Activated CD8-positive, alpha-beta memory T cell treated with anti-CD3 and anti-CD28 coated beads for 1 hour (primary cell): ENCODE measurements around the gene C11orf97.

Source experiments
- DNase-seq, 2 donors: peaks; one replicate each; pipeline ENCODE4 v3.0.0-alpha.2; 2020; ENCODE audit warnings: low read depth in 1 of 2; ENCODE audit errors: extremely low read depth in 1 of 2

C11orf97 gene

DNA sequence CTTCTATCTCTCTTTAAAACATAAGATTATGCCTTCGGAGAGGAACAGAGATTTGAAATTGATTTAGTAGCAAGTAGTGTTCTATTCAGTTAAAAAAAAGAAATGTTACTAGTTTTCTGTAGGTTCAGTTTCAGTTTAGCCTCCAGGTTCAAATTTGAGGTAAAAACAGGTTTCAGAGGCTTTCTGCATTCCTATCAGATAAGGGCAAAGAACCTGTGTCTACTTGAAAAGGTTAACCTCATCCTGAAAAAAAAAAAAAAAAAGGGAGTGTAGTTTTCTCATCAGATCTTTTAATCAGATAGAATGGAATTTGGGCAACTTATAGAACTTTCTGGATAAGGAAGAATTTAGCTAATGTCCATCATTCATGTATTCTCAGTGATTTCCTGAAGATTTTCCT, 12.1 kb downstream of the C11orf97 start:
- no peak for DNase-seq

DNA sequence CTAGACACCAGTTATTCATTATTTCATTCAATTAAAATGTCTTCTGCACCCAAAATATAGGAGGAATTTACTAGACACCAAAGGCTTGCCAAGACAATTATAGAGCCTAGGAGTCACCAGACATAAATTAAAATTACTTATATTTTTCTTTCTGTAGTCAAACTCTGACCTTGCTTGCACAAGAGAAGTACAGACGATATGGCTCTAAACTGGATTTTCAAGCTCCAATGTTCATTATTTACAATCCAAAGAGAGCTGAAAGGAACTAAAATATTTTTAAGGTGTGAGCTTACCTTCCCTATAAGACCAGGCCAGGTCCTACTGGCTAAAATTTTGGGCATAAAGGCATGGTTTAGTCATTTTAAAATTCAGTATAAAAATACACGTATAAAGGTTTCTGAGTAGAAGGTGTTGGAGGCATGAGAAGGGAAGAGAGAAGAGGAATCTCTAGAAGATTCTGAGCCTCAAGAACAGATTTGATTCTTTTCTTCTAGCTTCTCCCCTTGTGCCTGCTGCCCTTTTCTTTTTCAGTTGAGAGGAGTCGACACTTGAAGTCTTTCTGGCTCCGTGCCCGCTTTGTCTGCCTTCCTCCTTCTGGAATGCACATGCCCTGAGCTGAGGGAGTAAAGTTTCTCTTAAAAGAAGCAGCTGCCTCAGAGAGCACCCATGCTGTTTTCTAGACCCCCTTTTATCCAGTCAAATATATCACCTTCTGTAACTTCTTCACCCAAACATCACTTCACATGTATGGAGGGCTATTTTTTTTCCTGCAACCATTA, 13.5 kb downstream of the C11orf97 start:
- DNase-seq, result no peak

DNA sequence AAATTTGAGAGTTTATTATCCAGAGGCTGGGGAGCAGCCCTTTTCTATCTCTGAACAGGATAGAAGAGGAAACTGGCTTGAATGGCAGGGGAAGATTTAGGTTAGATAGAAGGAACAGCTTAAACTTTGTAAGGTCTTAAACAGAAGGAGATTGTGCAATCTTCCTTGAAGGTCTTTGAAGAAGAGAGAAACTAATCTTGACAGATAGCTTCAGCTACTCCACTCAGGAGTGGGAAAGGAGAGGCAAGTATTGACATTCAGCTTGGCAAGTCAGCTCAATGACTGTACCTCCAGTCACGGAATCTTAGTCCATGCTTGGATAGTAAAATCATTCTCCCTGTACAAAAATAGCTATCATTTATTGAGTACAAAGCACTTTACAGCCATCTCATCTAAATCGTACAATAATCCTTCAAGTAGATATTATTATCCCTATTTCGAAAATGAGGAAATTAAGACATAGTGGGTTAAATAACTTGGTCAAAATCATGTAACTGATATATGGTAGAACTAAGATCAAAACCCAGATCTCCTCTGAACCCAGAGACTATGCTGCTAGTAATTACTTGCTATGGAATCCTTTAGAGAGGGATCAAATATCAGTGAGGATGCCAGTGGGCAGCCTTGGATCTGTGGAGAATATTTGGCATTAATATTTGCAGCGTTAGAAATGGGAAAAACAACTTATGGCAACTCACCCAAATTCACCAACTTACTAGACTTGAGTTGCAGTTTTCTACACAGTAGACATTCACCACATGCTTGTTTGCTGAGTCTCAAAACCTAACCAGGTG, 14.6 kb downstream of the C11orf97 start:
- no peak for DNase-seq

DNA sequence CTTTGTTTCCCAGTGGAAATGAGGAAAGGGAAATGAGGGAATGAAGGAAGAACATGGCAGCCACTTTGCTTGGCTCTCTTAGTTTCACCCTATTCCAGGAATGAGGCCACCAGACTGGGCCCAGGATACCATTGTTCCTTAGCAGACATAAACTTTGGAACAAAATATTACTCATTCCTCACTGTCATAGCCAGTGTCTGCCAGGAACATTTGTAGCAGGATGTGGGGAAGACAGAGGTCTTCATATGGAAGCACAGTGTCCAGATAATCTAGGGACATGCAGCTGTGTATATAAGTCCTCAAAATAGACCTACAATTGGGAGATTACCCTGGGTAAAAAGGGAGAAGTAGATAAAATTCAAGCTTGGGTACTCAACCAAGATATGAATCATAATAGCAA, 16.3 kb downstream of the C11orf97 start:
- no peak for DNase-seq

DNA sequence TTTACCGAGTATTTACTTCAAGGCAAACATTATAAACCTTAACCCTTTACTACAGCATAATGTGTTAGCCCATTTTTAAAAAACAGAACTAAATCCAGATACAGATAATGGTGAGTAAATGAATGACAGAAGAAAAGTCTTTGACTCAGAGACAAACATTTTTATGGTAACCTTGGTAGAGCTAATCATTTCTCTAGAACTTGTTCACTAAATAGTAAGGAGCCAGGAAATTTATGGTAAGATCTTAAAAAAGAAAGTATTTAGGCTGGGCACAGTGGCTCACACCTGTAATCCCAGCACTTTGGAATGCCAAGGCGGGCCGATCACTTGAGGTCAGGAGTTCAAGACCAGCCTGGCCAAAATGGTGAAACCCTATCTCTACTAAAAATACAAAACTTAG, 19.9 kb downstream of the C11orf97 start:
- DNase-seq, result no peak

DNA sequence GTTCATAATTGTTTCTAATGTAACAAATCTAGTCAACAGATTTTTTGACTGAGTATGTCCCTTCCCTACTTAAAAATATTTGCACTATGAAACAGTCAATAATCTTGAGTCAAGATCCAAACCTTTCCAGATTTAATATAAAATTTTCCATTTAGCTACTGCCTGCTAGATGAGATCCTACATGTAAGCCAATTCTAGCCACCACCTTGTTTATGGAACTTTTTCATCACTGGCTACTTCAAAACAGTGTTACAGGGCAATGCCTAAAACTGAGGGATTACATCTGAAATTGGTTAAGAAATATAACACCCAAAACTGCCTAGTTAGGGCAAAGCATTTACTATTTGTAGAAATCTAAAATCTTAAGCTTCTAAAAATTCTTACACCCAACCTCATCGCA, 20.9 kb downstream of the C11orf97 start:
- no peak for DNase-seq

DNA sequence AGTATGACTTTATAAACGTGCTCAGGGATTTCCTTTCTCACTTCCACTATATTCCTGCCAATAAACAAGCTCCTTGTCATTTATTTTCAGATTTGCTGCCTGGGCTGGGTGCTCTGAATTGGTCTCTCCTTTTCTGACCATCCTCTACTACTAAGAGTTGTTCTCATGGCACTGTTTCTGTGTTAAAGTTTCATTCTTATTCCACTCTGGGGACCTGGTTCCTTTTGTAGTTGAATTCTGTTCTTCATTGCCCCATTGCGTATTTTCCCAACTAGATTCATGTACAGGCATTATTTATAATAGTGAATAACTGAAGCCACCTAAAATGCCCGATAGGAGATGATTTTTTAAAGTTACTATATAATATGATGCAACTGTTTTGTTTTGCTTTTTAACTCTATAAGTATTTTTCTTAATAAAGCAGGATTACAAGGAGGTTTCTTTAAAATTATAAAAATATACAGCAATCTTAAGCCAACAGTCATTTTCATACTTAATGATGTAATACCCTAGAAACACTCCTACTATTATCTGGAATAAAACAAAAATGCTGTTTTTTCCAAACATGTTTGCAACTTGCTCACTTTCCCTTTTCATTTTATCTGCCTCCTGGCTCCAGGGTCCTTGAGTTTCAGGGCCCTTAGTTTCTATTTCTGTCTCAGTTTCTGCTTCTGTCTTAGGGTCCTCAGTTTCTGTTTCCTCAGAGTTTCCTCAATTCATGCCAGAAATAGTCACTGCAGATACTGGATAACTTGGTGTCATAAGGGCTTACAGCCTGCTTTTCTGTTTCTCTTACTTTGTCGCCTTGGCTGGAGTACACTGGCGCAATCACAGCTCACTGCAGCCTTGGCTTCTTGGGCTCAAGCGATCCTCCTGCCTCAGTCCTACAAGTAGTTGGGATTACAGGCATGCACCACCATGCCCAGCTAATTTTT, 21.7 kb downstream of the C11orf97 start:
- DNase-seq, result no peak

DNA sequence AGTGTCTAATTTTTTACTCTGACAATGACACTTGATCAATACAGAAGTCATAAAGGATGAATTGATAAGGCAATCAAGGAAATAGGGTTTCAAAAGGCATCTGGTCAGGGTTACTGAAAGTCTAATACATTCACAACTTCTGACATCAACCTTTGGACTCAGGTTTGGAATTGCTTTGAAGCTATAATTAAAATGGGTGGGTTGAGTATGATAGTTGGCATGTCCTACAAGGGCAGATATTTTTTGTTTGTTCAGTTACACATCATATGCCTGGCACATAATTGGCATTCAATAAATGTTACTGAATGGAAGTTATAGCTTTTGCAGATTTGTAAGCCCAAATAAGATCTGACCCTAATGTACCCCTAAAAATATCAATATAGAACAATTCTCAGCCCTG, 24.1 kb downstream of the C11orf97 start:
- no peak for DNase-seq

DNA sequence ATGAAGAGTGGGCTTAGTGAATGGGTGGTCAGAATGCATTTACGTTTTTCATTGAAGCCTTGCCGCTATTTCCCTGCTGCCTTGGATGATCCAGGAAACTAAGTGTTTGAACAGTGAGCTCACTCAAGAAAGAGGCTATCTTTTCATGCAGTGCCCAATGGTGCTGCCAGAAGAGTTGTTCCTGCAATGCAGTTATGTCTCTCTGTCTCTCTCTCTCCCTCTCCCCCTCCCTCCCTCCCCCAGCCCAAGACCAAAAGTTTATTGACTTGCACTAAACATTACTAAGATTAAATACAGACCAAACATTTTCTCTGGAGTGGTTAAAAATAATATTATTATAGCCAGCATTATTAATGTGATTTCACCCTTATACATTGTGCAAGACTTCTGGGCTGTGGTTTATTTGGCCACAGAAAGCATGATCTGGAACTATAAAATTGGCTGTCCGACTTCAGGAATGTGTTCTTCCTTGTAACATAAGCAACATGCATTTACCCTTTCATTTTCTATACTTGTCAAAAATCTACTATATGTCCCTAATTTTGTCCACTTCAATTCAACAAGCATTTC, 24.9 kb downstream of the C11orf97 start:
- no peak for DNase-seq

DNA sequence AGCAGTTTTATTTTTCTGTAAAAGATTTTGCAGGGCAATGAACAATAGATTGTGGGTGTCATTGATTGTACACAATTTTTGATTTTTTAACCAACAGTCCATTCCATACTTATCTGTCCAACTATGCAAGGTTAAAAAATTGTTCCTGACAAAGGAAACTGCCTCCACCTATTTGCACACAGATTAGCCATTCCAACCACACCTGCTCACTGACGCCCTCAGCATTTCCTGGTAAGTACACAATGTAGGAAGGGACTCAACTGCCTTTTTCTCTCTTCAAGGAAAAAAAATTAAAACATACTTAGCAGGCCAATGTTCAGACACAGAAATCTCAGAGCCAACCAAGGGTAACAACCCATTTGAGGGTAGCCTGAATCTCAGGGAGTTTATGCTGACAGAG, 27.2 kb downstream of the C11orf97 start:
- no peak for DNase-seq

DNA sequence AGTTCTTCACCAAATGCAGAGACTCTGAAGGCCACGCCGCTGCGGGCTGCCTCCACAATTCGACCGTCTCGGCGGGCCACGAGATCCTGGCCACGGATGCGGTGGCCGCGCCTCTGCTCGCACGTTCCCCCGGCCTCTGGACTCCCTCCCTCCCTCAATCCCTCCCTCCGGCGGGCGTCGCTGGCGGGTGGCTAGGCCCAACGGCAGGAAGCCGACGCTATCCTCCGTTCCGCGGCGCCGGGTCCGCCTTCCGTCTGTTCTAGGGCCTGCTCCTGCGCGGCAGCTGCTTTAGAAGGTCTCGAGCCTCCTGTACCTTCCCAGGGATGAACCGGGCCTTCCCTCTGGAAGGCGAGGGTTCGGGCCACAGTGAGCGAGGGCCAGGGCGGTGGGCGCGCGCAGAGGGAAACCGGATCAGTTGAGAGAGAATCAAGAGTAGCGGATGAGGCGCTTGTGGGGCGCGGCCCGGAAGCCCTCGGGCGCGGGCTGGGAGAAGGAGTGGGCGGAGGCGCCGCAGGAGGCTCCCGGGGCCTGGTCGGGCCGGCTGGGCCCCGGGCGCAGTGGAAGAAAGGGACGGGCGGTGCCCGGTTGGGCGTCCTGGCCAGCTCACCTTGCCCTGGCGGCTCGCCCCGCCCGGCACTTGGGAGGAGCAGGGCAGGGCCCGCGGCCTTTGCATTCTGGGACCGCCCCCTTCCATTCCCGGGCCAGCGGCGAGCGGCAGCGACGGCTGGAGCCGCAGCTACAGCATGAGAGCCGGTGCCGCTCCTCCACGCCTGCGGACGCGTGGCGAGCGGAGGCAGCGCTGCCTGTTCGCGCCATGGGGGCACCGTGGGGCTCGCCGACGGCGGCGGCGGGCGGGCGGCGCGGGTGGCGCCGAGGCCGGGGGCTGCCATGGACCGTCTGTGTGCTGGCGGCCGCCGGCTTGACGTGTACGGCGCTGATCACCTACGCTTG, 31.7 kb downstream of the C11orf97 start, which contains the start of gene FUT4:
FUT4 (plus strand) TSS at position 227 of the 951 bp plus-strand sequence; CDS start at position 440, 213 bp downstream.
- DNase-seq, result peak; percentile 20 to 47

DNA sequence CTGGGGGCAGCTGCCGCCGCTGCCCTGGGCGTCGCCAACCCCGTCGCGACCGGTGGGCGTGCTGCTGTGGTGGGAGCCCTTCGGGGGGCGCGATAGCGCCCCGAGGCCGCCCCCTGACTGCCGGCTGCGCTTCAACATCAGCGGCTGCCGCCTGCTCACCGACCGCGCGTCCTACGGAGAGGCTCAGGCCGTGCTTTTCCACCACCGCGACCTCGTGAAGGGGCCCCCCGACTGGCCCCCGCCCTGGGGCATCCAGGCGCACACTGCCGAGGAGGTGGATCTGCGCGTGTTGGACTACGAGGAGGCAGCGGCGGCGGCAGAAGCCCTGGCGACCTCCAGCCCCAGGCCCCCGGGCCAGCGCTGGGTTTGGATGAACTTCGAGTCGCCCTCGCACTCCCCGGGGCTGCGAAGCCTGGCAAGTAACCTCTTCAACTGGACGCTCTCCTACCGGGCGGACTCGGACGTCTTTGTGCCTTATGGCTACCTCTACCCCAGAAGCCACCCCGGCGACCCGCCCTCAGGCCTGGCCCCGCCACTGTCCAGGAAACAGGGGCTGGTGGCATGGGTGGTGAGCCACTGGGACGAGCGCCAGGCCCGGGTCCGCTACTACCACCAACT, 32.5 kb downstream of the C11orf97 start:
- no peak for DNase-seq

DNA sequence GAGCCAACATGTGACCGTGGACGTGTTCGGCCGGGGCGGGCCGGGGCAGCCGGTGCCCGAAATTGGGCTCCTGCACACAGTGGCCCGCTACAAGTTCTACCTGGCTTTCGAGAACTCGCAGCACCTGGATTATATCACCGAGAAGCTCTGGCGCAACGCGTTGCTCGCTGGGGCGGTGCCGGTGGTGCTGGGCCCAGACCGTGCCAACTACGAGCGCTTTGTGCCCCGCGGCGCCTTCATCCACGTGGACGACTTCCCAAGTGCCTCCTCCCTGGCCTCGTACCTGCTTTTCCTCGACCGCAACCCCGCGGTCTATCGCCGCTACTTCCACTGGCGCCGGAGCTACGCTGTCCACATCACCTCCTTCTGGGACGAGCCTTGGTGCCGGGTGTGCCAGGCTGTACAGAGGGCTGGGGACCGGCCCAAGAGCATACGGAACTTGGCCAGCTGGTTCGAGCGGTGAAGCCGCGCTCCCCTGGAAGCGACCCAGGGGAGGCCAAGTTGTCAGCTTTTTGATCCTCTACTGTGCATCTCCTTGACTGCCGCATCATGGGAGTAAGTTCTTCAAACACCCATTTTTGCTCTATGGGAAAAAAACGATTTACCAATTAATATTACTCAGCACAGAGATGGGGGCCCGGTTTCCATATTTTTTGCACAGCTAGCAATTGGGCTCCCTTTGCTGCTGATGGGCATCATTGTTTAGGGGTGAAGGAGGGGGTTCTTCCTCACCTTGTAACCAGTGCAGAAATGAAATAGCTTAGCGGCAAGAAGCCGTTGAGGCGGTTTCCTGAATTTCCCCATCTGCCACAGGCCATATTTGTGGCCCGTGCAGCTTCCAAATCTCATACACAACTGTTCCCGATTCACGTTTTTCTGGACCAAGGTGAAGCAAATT, 33.3 kb downstream of the C11orf97 start:
- no peak for DNase-seq

DNA sequence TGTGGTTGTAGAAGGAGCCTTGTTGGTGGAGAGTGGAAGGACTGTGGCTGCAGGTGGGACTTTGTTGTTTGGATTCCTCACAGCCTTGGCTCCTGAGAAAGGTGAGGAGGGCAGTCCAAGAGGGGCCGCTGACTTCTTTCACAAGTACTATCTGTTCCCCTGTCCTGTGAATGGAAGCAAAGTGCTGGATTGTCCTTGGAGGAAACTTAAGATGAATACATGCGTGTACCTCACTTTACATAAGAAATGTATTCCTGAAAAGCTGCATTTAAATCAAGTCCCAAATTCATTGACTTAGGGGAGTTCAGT, 33.9 kb downstream of the C11orf97 start:
- no peak for DNase-seq

DNA sequence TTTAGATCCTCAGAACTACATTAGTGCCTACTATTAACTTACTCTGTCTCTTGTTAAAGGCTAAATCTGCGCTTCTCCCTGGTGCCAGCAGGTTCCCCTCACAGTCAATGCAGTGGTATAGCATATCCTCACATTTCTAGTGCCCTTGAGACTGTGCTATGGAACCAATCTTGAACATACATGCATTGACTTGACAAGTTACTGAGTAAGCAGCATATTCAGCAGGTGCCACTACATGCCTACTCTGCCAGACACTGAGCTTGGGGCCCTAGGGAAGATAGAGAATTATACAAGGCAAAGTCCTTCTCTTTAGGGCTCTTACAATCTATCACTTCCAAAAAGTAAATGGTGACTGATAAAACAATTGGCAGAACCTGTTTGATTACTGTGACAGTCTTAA, 34.6 kb downstream of the C11orf97 start:
- no peak for DNase-seq

DNA sequence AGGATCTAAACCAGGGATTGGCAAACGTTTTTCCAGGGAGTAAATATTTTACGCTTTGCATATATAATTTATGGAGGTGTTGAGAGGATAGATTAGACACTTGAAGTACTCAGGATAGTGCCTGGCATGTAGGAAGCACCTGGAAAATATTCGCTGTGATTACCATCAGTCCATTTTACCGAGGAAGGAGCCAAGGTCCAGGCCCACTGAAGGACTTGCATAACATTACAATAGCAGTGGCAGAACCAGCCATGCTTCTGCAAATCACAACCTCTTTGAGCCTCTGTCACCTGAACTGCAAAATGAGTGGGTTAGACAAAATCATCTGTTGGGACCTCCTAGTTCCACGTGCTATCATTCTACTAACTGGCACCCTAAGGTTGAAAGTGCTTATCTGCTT, 36.9 kb downstream of the C11orf97 start:
- no peak for DNase-seq

DNA sequence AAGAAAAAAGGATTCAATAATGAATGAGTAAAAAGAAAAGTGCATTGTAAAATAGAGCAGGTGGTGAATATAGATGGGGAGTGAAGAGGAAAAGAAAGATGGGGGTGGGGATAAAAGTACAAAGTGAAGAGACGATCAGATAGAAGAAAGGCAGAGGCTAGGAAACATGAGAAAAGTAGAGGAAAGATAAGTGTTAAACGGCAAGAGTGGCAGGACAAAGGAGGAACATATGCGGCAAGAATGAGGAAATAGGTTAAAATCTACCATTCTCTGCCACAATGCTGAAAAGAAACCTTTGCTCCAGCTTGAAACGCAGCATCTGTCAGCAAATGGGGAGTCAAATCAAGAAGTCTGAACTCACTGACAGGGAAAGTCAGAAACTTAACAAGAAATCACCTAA, 38.3 kb downstream of the C11orf97 start:
- DNase-seq, result no peak

DNA sequence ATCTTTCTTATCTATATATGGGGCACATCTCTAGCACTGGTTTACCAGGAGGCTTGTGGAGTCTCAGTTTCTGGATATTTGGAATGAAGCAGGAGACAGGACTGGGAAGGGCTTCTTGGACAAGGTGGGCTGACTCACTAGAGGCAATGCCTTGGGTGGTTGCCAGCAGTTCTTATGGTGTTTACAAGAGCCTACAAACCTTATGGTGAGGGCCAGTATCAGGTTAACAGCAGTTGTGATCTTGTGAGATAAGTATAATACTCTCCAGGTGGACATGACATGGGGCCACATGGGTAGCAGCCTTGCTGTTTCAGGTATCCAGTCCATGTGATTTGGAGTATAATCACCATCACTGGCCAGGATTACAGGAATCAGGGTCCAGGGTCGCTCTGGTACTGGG, 41.7 kb downstream of the C11orf97 start:
- no peak for DNase-seq
